ENCODE results near the gene C11orf68.

DNA sequence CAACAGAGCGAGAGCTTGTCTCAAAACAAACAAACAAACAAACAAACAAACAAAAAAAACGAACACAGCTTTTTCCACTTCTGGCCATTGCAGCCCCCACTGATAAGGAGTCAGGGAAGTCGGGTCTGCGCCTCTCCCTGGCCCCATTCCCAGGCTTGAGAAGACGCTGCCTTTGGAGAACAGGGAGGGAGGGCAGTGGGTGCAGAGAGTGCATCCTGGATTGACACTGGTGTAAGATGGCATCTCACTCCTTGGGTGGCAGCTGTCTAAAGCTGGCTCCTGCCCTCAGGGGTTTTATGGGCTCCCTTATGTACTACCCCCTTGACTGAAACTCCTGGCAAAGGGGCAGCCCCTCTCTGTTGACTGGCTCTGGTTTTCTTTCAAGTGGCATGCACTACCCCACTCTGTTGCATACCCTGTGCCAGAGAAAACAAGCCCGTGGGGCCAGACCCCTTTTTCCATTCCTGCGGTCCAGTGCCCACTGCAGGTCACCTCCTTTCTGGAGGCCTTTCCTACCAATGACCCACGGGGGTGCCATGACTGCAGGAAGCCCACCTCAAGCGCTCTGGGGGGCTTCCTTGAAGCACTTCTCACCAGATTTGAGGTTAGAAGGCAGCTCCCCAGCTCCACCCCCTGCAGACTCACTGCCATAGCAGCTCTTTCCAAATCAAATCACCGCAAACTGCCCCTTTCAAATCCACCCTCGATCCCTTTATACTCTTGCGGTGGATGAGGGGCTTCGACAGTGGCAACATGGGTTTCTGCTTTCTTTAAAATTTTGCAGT is 13.1 kb upstream of the C11orf68 start:
- TF ChIP-seq CREB1 (IDR thresholded peaks at IDR 0.05; ENCODE audit: low read depth) = no peak
- TF ChIP-seq YY1 (IDR thresholded peaks at IDR 0.05; ENCODE audit: low read depth, low read length) = no peak
- no peak for TF ChIP-seq EZH2 (IDR thresholded peaks at IDR 0.05; ENCODE audit: borderline replicate concordance, control insufficient read depth, low read depth, low read length)
- no peak for TF ChIP-seq CHD2 (IDR thresholded peaks at IDR 0.05; ENCODE audit: borderline replicate concordance, low read depth, low read length)
- no peak for TF ChIP-seq RELA (IDR thresholded peaks at IDR 0.05; ENCODE audit: borderline replicate concordance, partially characterized antibody)
- TF ChIP-seq POLR2A (IDR thresholded peaks at IDR 0.05; ENCODE audit: low read depth, low read length) = no peak
- TF ChIP-seq, protein P1, sequence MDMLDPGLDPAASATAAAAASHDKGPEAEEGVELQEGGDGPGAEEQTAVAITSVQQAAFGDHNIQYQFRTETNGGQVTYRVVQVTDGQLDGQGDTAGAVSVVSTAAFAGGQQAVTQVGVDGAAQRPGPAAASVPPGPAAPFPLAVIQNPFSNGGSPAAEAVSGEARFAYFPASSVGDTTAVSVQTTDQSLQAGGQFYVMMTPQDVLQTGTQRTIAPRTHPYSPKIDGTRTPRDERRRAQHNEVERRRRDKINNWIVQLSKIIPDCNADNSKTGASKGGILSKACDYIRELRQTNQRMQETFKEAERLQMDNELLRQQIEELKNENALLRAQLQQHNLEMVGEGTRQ (IDR thresholded peaks at IDR 0.05; ENCODE audit: borderline replicate concordance, low read depth, low read length) = no peak
- TF ChIP-seq, protein P2, sequence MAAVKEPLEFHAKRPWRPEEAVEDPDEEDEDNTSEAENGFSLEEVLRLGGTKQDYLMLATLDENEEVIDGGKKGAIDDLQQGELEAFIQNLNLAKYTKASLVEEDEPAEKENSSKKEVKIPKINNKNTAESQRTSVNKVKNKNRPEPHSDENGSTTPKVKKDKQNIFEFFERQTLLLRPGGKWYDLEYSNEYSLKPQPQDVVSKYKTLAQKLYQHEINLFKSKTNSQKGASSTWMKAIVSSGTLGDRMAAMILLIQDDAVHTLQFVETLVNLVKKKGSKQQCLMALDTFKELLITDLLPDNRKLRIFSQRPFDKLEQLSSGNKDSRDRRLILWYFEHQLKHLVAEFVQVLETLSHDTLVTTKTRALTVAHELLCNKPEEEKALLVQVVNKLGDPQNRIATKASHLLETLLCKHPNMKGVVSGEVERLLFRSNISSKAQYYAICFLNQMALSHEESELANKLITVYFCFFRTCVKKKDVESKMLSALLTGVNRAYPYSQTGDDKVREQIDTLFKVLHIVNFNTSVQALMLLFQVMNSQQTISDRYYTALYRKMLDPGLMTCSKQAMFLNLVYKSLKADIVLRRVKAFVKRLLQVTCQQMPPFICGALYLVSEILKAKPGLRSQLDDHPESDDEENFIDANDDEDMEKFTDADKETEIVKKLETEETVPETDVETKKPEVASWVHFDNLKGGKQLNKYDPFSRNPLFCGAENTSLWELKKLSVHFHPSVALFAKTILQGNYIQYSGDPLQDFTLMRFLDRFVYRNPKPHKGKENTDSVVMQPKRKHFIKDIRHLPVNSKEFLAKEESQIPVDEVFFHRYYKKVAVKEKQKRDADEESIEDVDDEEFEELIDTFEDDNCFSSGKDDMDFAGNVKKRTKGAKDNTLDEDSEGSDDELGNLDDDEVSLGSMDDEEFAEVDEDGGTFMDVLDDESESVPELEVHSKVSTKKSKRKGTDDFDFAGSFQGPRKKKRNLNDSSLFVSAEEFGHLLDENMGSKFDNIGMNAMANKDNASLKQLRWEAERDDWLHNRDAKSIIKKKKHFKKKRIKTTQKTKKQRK (IDR thresholded peaks at IDR 0.05; ENCODE audit: low read depth, low read length) = no peak
- TF ChIP-seq SIN3A (IDR thresholded peaks at IDR 0.05; ENCODE audit: low read depth, low read length) = no peak
- TF ChIP-seq, protein P3, sequence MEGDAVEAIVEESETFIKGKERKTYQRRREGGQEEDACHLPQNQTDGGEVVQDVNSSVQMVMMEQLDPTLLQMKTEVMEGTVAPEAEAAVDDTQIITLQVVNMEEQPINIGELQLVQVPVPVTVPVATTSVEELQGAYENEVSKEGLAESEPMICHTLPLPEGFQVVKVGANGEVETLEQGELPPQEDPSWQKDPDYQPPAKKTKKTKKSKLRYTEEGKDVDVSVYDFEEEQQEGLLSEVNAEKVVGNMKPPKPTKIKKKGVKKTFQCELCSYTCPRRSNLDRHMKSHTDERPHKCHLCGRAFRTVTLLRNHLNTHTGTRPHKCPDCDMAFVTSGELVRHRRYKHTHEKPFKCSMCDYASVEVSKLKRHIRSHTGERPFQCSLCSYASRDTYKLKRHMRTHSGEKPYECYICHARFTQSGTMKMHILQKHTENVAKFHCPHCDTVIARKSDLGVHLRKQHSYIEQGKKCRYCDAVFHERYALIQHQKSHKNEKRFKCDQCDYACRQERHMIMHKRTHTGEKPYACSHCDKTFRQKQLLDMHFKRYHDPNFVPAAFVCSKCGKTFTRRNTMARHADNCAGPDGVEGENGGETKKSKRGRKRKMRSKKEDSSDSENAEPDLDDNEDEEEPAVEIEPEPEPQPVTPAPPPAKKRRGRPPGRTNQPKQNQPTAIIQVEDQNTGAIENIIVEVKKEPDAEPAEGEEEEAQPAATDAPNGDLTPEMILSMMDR (IDR thresholded peaks at IDR 0.05 in 2 of 3, conservative IDR thresholded peaks at IDR 0.05 in 1 of 3; ENCODE audit: control insufficient read depth in 2 of 3, extremely low read depth in 1 of 3, insufficient read depth in 1 of 3, low read depth in 3 of 3, low read length in 3 of 3) = 0 out of 6 replicates have a peak, but pooled peaks of 1 of the 3 experiments have one; percentile 4
- no peak for TF ChIP-seq POLR2AphosphoS5 (IDR thresholded peaks at IDR 0.05; ENCODE audit: low read length)
- TF ChIP-seq MAX (IDR thresholded peaks at IDR 0.05; ENCODE audit: low read depth, low read length) = no peak
- TF ChIP-seq RCOR1 (conservative IDR thresholded peaks at IDR 0.05; ENCODE audit: low read depth, low read length) = no peak

Measured in GM12878 (cell line).